ENCODE results near the gene CHAD.
"Not testable (repeated sequence)": the region's sequence is repeated elsewhere in the genome, so short reads cannot be mapped to it uniquely, and the experiment has no call there.

The CHAD gene

DNA sequence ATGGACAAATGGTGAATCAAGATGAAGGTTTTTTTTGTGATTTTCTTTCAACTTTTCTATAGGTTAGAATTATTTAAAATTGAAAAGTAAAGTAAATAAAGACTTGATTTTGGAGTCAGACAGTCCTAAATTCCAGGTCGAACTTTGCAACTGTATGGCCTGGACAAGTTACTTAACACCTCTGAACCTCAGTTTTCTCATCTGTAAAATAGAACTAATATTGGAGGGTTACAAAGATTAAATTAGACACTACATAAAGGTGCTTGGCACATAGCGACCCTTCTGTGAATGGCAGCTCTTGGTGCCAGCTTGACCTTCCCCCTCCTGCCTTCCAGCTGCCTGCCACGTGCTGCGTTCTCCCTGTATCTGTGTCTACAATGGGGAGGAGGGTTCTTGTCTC is 13.0 kb upstream of the CHAD start:
- Histone ChIP-seq H3K4me3 (ENCODE audit: insufficient read depth, low read depth, low read length) (no peak overlapping the region), H3K27ac (ENCODE audit: insufficient read depth, low read depth, low read length, poor library complexity, severe bottlenecking) (no peak overlapping the region), H3K27me3 (ENCODE audit: control insufficient read depth, insufficient read depth, low read length, poor library complexity, severe bottlenecking) (peaks cover 3% of the 10 kb centered on the region), H3K4me1 (ENCODE audit: control insufficient read depth, insufficient read depth, low read length) (no peaks in the 10 kb centered on the region), H3K9me3 (ENCODE audit: control insufficient read depth, low read length) (no peaks in the 10 kb centered on the region), H3K36me3 (ENCODE audit: control insufficient read depth, insufficient read depth, low read length) (no peaks in the 10 kb centered on the region)
- WGBS, 2 experiments: 87 to 100% methylated on average over 4 of the region's 4 CpGs

DNA sequence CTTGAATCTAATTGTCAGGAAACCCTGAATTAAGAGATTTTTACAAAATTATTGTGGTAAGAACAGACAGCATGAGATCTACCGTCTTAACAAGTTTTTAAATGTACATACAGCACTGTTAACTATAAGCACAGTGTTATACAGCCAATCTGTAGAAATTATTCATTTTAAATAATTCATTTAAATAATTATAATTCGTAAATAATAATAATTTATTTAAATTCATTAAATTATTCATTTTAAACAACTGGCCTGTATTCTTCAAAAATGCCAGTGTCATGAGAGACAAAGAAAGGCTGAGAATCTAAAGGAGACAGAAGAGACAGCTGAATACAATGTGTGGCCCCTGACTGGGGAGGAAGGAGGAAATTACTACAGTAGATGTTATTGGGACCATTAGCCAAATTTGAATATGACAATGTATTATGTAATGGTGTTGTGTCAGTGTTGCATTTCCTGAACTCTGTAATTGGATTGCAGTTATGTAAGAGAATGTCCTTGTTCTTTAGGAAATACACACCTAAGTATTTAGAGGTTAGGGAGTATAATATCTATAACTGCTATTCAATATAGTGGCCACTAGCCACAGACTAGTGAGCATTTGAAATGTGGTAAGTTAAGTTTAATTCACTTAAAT is 12.3 kb upstream of the CHAD start:
- H3K36me3 ChIP-seq (ENCODE audit: control insufficient read depth, insufficient read depth, low read length): no peaks in the 10 kb centered on the region
- H3K27ac ChIP-seq (ENCODE audit: insufficient read depth, low read depth, low read length, poor library complexity, severe bottlenecking): no peak overlapping the region
- H3K4me3 ChIP-seq (ENCODE audit: insufficient read depth, low read depth, low read length): no peak overlapping the region
- WGBS, 2 experiments: 100% methylated on average over 1 of the region's 2 CpGs; no CpG with 5 or more reads in 1 of the 2 experiments
- no peaks in the 10 kb centered on the region for H3K4me1 ChIP-seq (ENCODE audit: control insufficient read depth, insufficient read depth, low read length)
- H3K27me3 ChIP-seq (ENCODE audit: control insufficient read depth, insufficient read depth, low read length, poor library complexity, severe bottlenecking): peaks cover 10% of the 10 kb centered on the region
- H3K9me3 ChIP-seq (ENCODE audit: control insufficient read depth, low read length): no peaks in the 10 kb centered on the region

DNA sequence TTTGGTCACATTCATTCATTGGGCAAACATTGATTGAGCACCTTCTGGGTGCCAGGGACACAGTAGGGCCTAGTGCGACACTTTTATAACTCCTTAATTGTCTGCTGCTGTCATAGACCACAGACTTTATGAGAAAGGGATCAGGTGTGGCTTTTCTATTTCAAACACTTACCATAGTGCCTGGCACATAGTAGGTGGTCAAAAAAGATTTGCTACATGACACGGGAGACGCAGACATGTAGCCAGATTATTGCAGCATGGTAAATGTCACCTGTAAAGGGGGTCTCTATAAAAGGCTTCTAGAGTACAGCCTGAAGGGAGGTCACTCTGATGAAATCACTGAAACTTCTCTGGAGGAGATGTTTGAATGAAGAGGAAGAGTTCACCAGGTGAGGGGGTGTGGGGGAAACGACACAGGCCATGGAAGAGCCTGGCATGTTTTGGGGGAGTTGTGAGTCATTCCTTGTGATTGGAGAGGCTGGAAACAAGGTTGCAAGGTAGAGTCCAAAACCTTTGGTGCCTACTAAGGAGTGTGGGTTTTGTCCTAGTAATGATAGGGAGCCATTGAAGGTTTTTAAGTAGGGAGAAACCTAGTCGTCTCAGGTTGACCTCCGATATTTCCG is 11.6 kb upstream of the CHAD start:
- no peak overlapping the region for H3K27ac ChIP-seq (ENCODE audit: insufficient read depth, low read depth, low read length, poor library complexity, severe bottlenecking)
- no peaks in the 10 kb centered on the region for H3K4me1 ChIP-seq (ENCODE audit: control insufficient read depth, insufficient read depth, low read length)
- 94 to 95% methylated on average over 7 of the region's 7 CpGs for WGBS, 2 experiments
- no peaks in the 10 kb centered on the region for H3K36me3 ChIP-seq (ENCODE audit: control insufficient read depth, insufficient read depth, low read length)
- H3K27me3 ChIP-seq (ENCODE audit: control insufficient read depth, insufficient read depth, low read length, poor library complexity, severe bottlenecking): peaks cover 17% of the 10 kb centered on the region
- H3K9me3 ChIP-seq (ENCODE audit: control insufficient read depth, low read length): no peaks in the 10 kb centered on the region
- no peak overlapping the region for H3K4me3 ChIP-seq (ENCODE audit: insufficient read depth, low read depth, low read length)

DNA sequence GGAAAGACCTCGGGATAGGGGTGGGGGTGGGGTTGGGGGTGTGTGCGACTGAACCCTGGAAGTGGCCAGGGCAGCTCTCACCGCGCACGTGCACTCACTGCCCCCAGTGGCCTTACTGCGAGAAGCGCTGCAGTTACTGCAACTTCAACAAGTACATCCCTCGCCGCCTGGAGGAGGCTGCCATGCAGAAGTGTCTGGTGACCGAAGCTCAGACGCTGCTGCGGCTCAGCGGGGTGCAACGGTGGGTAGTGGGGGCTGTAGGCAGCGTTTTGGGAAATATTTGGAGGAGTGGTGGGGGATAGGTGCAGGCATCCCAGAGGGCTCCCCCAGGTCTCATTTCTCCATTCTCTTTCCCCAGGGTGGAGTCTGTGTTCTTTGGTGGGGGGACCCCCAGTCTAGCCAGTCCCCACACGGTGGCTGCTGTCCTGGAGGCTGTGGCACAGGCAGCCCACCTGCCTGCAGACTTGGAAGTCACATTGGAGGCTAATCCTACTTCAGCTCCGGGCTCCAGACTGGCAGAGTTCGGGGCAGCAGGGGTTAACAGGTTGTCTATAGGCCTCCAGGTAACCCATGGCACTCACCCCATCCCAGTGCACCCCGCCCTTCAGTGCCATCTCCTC is 11.0 kb upstream of the CHAD start:
- no peaks in the 10 kb centered on the region for H3K36me3 ChIP-seq (ENCODE audit: control insufficient read depth, insufficient read depth, low read length)
- H3K9me3 ChIP-seq (ENCODE audit: control insufficient read depth, low read length): no peaks in the 10 kb centered on the region
- no peaks in the 10 kb centered on the region for H3K4me1 ChIP-seq (ENCODE audit: control insufficient read depth, insufficient read depth, low read length)
- H3K4me3 ChIP-seq (ENCODE audit: insufficient read depth, low read depth, low read length): peak overlapping the region; percentile 73
- no peak overlapping the region for H3K27ac ChIP-seq (ENCODE audit: insufficient read depth, low read depth, low read length, poor library complexity, severe bottlenecking)
- H3K27me3 ChIP-seq (ENCODE audit: control insufficient read depth, insufficient read depth, low read length, poor library complexity, severe bottlenecking): peaks cover 21% of the 10 kb centered on the region
- WGBS, 2 experiments: 19% methylated on average over 19 of the region's 19 CpGs

DNA sequence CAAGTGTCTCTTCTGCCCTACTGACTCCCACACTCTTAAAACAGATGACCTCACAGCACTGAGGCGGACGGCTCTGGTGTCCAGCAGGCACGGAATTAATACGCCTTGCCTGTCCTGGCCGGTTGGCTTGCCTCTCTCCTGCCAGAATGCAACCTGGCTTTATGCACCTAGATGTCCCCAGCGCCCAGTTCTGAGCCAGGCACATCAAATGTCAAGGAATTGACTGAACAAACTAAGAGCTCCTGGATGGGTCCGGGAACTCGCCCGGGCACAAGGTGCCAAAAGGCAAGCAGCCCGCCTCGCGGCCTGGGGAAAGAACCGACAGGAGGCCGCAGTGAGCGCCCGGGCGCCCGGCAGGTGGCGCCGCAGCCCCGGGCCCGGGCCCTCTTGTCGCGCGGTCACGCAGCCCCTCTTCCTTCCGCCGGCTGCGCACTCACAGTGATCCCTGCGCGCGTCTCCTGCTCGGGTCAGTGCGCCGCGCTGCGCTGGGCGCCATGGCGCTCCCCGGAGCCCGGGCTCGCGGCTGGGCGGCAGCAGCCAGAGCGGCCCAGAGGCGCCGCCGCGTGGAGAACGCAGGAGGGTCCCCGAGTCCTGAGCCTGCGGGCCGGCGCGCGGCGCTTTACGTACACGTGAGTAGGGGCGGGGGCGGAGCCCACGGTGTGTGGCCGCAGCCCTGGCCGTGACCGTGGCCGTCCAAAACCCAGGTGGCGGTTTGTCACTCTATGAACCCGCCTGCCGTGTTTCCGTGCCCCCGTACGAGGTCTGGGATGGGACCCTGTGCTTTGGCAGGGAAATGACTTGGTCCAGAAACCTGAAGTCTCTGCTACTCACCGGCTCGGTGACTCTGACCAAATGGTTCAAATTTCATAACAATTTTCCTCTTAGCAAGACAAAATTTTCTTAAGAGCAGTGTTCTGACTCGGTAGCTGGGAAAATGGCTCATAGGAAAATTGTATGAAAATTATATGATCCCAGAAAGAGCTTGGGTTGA is 10.0 kb upstream of the CHAD start, which contains the start of gene RSAD1:
RSAD1 (plus strand) TSS at position 470 of the 991 bp plus-strand sequence; CDS start at position 495, 25 bp downstream.
- Histone ChIP-seq H3K27ac (ENCODE audit: insufficient read depth, low read depth, low read length, poor library complexity, severe bottlenecking) (no peak within 1 kb of the TSS), H3K4me3 (ENCODE audit: insufficient read depth, low read depth, low read length) (peak within 1 kb of the TSS; percentile 73), H3K9me3 (ENCODE audit: control insufficient read depth, low read length) (no peaks in the 10 kb centered on the region), H3K36me3 (ENCODE audit: control insufficient read depth, insufficient read depth, low read length) (no peaks in the 10 kb centered on the region), H3K4me1 (ENCODE audit: control insufficient read depth, insufficient read depth, low read length) (no peaks in the 10 kb centered on the region), H3K27me3 (ENCODE audit: control insufficient read depth, insufficient read depth, low read length, poor library complexity, severe bottlenecking) (peaks cover 24% of the 10 kb centered on the region)
- 5 to 6% methylated on average over 75 of the region's 75 CpGs for WGBS, 2 experiments

DNA sequence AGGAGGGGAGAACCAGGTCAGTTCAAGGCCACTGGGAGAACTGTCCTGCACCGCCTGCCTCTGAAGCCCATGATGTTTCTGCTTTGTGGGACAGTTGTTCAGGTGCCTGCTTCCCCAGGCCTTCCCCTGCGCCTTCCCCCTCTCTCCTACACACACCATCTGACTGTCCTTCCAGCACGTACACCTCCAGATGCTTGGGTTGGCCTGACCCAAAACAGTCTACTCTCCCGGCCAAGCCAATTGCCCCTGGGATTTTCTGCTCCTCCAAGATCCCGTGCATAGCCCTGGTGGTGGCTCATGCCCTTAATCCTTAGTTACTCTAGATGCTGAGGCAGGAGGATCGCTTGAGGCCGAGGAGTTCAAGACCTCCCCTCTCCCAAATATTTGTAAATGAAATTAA is 9.3 kb upstream of the CHAD start:
- Histone ChIP-seq H3K9me3 (ENCODE audit: control insufficient read depth, low read length) (no peaks in the 10 kb centered on the region), H3K27me3 (ENCODE audit: control insufficient read depth, insufficient read depth, low read length, poor library complexity, severe bottlenecking) (peaks cover 24% of the 10 kb centered on the region), H3K36me3 (ENCODE audit: control insufficient read depth, insufficient read depth, low read length) (no peaks in the 10 kb centered on the region), H3K4me1 (ENCODE audit: control insufficient read depth, insufficient read depth, low read length) (no peaks in the 10 kb centered on the region), H3K27ac (ENCODE audit: insufficient read depth, low read depth, low read length, poor library complexity, severe bottlenecking) (no peak overlapping the region), H3K4me3 (ENCODE audit: insufficient read depth, low read depth, low read length) (no peak overlapping the region)
- WGBS, 2 experiments: 89 to 93% methylated on average over 7 of the region's 7 CpGs

DNA sequence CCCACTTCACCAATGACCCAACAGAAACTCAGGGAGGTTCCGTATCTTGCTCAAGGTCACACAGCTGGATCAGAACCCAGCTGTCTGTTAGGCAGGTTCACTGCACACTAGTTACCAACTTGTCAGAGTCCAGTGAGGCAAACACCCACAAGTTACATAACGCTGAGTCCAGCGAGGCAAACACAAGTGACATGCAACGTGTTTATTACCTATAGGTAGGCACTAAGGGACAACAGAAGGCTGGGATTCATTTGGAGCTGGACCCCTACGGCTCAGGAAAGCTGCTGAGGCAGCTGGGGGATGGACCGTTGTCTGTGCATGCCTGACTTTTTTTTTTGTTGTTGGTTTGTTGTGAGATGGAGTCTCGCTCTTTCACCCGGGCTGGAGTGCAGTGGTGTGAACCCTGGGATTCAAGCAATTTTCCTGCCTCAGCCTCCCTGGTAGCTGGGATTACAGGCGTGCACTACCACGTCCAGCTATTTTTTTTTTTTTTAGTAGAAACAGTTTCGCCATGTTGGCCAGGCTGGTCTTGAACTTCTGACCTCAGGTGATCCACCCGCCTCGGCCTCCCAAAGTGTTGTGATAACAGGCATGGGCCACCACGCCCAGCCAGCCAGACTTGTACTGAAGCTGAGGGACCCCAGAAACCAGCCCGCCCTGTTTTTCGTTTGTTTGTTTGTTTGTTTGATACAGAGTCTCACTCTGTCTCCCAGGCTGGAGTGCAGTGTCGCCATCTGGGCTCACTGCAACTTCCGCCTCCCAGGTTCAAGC is 8.1 kb upstream of the CHAD start:
- H3K27me3 ChIP-seq (ENCODE audit: control insufficient read depth, insufficient read depth, low read length, poor library complexity, severe bottlenecking): peaks cover 24% of the 10 kb centered on the region
- H3K36me3 ChIP-seq (ENCODE audit: control insufficient read depth, insufficient read depth, low read length): no peaks in the 10 kb centered on the region
- H3K27ac ChIP-seq (ENCODE audit: insufficient read depth, low read depth, low read length, poor library complexity, severe bottlenecking): no peak overlapping the region
- no peak overlapping the region for H3K4me3 ChIP-seq (ENCODE audit: insufficient read depth, low read depth, low read length)
- H3K4me1 ChIP-seq (ENCODE audit: control insufficient read depth, insufficient read depth, low read length): no peaks in the 10 kb centered on the region
- 85 to 87% methylated on average over 18 of the region's 18 CpGs for WGBS, 2 experiments
- no peaks in the 10 kb centered on the region for H3K9me3 ChIP-seq (ENCODE audit: control insufficient read depth, low read length)

DNA sequence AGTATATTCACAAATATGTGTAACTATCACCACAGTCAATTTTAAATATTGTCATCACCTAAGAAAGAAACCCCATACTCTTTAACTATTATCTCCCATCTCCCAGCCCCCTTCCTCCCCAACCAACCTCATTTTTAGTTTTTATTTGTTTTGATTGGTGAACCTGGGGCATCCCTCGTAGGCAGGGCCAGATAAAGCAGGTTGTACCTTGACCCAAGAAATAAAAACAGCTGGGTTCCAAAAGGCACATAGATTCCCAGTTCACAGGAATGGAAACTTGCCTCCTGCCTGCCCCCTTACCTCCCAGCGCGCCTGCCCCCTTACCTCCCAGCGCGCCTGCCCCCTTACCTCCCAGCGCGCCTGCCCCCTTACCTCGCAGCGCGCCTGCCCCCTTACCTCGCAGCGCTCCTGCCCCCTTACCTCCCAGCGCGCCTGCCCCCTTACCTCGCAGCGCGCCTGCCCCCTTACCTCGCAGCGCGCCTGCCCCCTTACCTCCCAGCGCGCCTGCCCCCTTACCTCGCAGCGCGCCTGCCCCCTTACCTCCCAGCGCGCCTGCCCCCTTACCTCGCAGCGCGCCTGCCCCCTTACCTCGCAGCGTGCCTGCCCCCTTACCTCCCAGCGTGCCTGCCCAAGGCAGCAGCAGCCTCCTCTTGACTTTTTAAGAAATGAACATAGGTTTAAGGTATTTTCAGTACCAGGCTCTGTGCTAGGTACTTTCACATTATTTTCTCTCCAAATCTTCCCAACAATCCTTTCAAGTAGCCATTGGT is 7.3 kb upstream of the CHAD start:
- H3K4me1 ChIP-seq (ENCODE audit: control insufficient read depth, insufficient read depth, low read length); H3K4me3 ChIP-seq (ENCODE audit: insufficient read depth, low read depth, low read length); H3K27ac ChIP-seq (ENCODE audit: insufficient read depth, low read depth, low read length, poor library complexity, severe bottlenecking); H3K9me3 ChIP-seq (ENCODE audit: control insufficient read depth, low read length); H3K36me3 ChIP-seq (ENCODE audit: control insufficient read depth, insufficient read depth, low read length): not testable (repeated sequence)
- peaks cover 24% of the 10 kb centered on the region for H3K27me3 ChIP-seq (ENCODE audit: control insufficient read depth, insufficient read depth, low read length, poor library complexity, severe bottlenecking)
- WGBS, 2 experiments: 29 to 49% methylated on average over 24 to 28 of the region's 33 CpGs

DNA sequence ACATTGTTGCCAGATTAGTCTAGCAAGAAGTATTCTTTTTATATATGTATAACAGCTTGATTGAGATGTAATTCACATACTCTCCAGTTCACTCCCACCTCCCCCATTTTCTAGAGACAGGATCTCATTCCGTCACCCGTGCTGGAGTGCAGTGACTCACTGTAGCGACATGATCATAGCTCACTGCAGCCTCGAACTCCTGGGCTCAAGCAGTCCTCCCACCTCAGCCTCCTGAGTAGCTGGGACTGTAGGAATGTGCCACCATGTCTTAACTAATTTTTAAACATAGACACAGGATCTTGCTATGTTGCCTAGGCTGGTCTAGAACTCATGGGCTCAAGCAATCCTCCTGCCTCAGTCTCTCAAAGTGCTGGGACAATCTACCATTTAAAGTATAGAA is 6.7 kb upstream of the CHAD start:
- H3K4me3 ChIP-seq (ENCODE audit: insufficient read depth, low read depth, low read length): no peak overlapping the region
- no peaks in the 10 kb centered on the region for H3K4me1 ChIP-seq (ENCODE audit: control insufficient read depth, insufficient read depth, low read length)
- H3K27ac ChIP-seq (ENCODE audit: insufficient read depth, low read depth, low read length, poor library complexity, severe bottlenecking): no peak overlapping the region
- H3K27me3 ChIP-seq (ENCODE audit: control insufficient read depth, insufficient read depth, low read length, poor library complexity, severe bottlenecking): peaks cover 27% of the 10 kb centered on the region
- WGBS, 2 experiments: 87 to 89% methylated on average over 4 of the region's 4 CpGs
- H3K9me3 ChIP-seq (ENCODE audit: control insufficient read depth, low read length): no peaks in the 10 kb centered on the region
- H3K36me3 ChIP-seq (ENCODE audit: control insufficient read depth, insufficient read depth, low read length): no peaks in the 10 kb centered on the region
